A673 (cell line): ENCODE results near the gene CEACAM19. TPM values are rescaled to one million over a fixed set of nuclear protein-coding genes. Genes with fewer than 3 reads are reported as not detected.
"Not testable (repeated sequence)": the region's sequence is repeated elsewhere in the genome, so short reads cannot be mapped to it uniquely, and the experiment has no call there.

ENCODE experiments used
- BruUV-seq: library from RNA; stranded (reverse); fragments of 400-500 nt; replicated peaks from 2 replicates; lab custom pipeline; 2021; lab: Mats Ljungman, UMichigan
- CTCF ChIA-PET: fragments of 300-600 bp; sonication (Branson Sonifier 250); formaldehyde crosslinking; loops from one replicate; lab custom pipeline; 2022; ENCODE audit warnings: antibody characterized with exemption; lab: Charles Lee
- POLR2A ChIA-PET: fragments of 300-600 bp; sonication (Branson Sonifier 250); formaldehyde crosslinking; loops from one replicate; lab custom pipeline; 2022; ENCODE audit warnings: antibody characterized with exemption; ENCODE audit not compliant: low non-redundant PET; lab: Charles Lee
- DNase-seq: peaks from one replicate; pipeline ENCODE4 v3.0.0-alpha.2; 2015; ENCODE audit warnings: low spot score
- H3K27ac ChIP-seq: fragments of 200-600 bp; sonication (generic); 2 replicates; pipeline ENCODE4 v1.5.1; 2016; ENCODE audit warnings: mixed run types, low read depth, mild to moderate bottlenecking, mixed read lengths, antibody characterized with exemption, low read length; ENCODE audit not compliant: poor library complexity, severe bottlenecking
- H3K27me3 ChIP-seq: fragments of 200-600 bp; sonication (generic); replicated peaks from 2 replicates; pipeline ENCODE4 v1.6.1; 2017; ENCODE audit warnings: mixed run types, low read depth, mild to moderate bottlenecking, mixed read lengths, antibody characterized with exemption, low read length; ENCODE audit not compliant: insufficient read depth, poor library complexity
- H3K36me3 ChIP-seq: fragments of 200-600 bp; sonication (generic); 2 replicates; pipeline ENCODE4 v1.6.1; 2016; ENCODE audit warnings: mixed run types, mild to moderate bottlenecking, mixed read lengths, antibody characterized with exemption, low read length; ENCODE audit not compliant: insufficient read depth, poor library complexity, severe bottlenecking
- H3K4me1 ChIP-seq: fragments of 200-600 bp; sonication (generic); 2 replicates; pipeline ENCODE4 v1.6.1; 2017; ENCODE audit warnings: mixed run types, mild to moderate bottlenecking, mixed read lengths, antibody characterized with exemption, low read length; ENCODE audit not compliant: insufficient read depth, poor library complexity, severe bottlenecking
- H3K4me3 ChIP-seq: fragments of 200-600 bp; sonication (generic); 2 replicates; pipeline ENCODE4 v1.5.1; 2016; ENCODE audit warnings: low read depth, mixed run types, mild to moderate bottlenecking, mixed read lengths, low read length; ENCODE audit not compliant: poor library complexity, severe bottlenecking
- H3K9me3 ChIP-seq: fragments of 200-600 bp; sonication (generic); 2 replicates; pipeline ENCODE4 v1.6.1; 2016; ENCODE audit warnings: mixed run types, low read depth, mild to moderate bottlenecking, mixed read lengths, antibody characterized with exemption, low read length; ENCODE audit not compliant: poor library complexity, severe bottlenecking
- EZH2 ChIP-seq: fragments of 200-600 bp; sonication (generic); IDR thresholded peaks from 2 replicates; pipeline ENCODE4 v1.6.1; 2017; ENCODE audit warnings: borderline replicate concordance, low read depth, mild to moderate bottlenecking, mixed read lengths, antibody characterized with exemption, low read length; ENCODE audit not compliant: poor library complexity, severe bottlenecking
- intact Hi-C: fragments of 100-400 bp; cut with micrococcal nuclease; formaldehyde crosslinking; loops from one replicate; pipeline ENCODE4 v1.10.0; 2022; ENCODE audit not compliant: unreplicated experiment
- total RNA-seq: library from RNA; stranded (reverse); gene quantifications from 2 replicates; pipeline ENCODE4 v1.2.3, GENCODE V29; 2021
- TF ChIP-seq, protein P1 (sequence below): fragments of 300-800, 200-600 bp; sonication (generic); conservative IDR thresholded peaks from 2 replicates; pipeline ENCODE4 v1.5.1; 2017; ENCODE audit warnings: low read depth, mild to moderate bottlenecking, antibody characterized with exemption, low read length, moderate library complexity, mixed read lengths

CEACAM19 gene
- total RNA-seq, 1 experiment from 2014 or later = 2.5 TPM

DNA sequence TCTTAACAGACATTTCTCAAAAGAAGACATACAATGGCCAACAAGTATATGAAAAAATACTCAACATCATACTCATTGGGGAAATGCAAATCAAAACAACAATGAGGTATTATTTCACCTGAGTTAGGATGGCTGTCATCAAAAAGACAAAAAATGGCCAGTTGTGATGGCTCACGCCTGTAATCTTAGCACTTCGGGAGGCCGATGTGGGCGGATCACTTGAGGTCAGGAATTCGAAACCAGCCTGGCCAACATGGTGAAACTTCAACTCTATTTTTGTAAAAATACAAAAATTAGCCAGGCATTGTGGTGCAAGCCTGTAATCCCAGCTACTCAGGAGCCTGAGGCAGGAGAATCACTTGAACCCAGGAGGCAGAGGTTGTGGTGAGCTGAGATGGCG, 49.7 kb downstream of the CEACAM19 start:
- POLR2A ChIA-PET = no interaction called here
- H3K36me3 ChIP-seq = no peaks in the 10 kb centered on the region
- H3K4me3 ChIP-seq = no peak overlapping the region
- DNase-seq = no peak
- intact Hi-C loops = loop anchor here (5.0 kb wide), 1 partner anchor 231 kb away; no protein-coding TSS in a partner anchor
- no peak for TF ChIP-seq EZH2
- TF ChIP-seq, protein P1, sequence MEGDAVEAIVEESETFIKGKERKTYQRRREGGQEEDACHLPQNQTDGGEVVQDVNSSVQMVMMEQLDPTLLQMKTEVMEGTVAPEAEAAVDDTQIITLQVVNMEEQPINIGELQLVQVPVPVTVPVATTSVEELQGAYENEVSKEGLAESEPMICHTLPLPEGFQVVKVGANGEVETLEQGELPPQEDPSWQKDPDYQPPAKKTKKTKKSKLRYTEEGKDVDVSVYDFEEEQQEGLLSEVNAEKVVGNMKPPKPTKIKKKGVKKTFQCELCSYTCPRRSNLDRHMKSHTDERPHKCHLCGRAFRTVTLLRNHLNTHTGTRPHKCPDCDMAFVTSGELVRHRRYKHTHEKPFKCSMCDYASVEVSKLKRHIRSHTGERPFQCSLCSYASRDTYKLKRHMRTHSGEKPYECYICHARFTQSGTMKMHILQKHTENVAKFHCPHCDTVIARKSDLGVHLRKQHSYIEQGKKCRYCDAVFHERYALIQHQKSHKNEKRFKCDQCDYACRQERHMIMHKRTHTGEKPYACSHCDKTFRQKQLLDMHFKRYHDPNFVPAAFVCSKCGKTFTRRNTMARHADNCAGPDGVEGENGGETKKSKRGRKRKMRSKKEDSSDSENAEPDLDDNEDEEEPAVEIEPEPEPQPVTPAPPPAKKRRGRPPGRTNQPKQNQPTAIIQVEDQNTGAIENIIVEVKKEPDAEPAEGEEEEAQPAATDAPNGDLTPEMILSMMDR = no peak
- H3K9me3 ChIP-seq = no peaks in the 10 kb centered on the region
- no peak overlapping the region for H3K27ac ChIP-seq
- no peaks in the 10 kb centered on the region for H3K4me1 ChIP-seq
- BruUV-seq = no TSS peak
- CTCF ChIA-PET = interaction anchor here (0.7 to 1.2 kb wide), 2 partner anchors 35 to 50 kb away, joined by 4 read pairs; no protein-coding TSS in a partner anchor
- H3K27me3 ChIP-seq = no peaks in the 10 kb centered on the region

DNA sequence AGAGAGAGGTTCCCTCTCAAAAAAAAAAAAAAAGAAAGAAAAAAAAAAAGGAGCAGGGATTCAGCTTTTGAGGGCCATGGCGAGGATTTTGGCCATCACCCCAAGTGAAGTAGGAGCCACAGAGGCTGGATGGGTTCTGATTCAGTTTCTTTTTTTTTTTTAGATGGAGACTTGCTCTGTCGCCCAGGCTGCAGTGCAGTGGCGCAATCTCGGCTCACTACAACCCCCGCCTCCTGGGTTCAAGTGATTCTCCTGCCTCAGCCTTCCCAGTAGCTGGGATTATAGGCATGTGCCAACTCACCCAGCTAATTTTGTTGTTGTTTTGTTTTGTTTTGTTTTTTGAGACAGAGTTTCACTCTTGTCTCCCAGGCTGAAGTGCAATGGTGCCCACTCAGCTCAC, 50.1 kb downstream of the CEACAM19 start:
- H3K27me3 ChIP-seq, H3K36me3 ChIP-seq, H3K9me3 ChIP-seq, POLR2A ChIA-PET, H3K4me3 ChIP-seq, H3K4me1 ChIP-seq, BruUV-seq, H3K27ac ChIP-seq, DNase-seq: not testable (repeated sequence)
- CTCF ChIA-PET = interaction anchor here (0.7 kb wide), 1 partner anchor 35 kb away, joined by 4 read pairs; no protein-coding TSS in a partner anchor
- intact Hi-C loops = loop anchor here (5.0 kb wide), 1 partner anchor 231 kb away; no protein-coding TSS in a partner anchor

DNA sequence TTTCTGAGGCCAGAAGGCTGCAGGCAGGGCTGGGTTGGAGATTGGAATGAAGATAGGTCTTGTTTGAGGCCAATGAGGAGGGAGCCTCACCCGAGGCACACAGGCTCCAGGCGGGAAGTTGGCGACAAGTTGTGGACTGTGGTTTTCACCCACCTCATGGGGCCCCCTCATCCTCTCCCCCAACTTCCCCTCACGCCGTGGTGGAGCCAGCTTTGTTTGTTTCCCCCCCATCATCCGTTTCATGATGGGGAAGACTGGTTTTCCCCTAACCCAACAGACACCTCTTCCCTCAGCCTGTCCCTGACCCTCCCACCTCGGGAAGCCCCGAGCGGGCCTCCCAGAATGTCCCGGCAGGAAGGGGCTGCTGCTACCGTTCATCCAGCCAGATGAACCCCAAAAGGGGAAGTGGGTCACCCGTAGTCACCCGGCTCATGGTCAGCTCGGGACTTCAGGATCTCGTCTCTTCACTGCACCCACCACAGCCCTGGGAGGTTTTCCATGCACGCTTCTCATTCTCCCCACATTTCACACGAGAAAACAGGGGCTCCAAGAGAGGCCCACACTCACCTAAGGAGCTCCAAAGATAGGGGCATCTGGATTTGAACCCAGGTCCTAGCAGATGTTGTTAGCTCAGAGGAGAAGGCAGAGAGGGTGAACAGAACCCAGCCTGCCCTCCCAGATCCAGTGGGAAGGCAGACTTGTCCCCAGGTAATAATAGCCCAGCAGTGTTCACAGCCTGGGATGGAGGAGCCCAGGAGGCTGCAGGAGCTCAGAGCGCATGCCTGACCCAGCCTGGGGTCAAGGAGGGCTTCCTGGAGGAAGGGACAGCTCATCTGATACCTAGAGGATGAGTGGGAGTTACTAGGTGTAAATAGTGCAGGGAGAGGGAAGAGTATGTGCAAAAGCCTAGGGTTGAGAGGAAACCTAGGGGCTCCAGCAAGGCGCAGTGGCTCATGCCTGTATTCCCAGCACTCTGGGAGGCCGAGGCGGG, 51.1 kb downstream of the CEACAM19 start:
- BruUV-seq = no TSS peak

More for the DNA sequence above, 51.1 kb downstream of the CEACAM19 start:
- intact Hi-C loops = loop anchor here (5.0 kb wide), 1 partner anchor 230 kb away; no protein-coding TSS in a partner anchor
- H3K27me3 ChIP-seq = no peaks in the 10 kb centered on the region
- ChIA-PET POLR2A (no interaction called here), CTCF (interaction anchor here (0.6 to 3.4 kb wide), 3 partner anchors 41 to 52 kb away, joined by 3 to 122 read pairs (median 9); no protein-coding TSS in a partner anchor)
- H3K9me3 ChIP-seq = no peaks in the 10 kb centered on the region
- DNase-seq = no peak
- H3K27ac ChIP-seq = no peak overlapping the region
- H3K4me1 ChIP-seq = no peaks in the 10 kb centered on the region
- H3K4me3 ChIP-seq = no peak overlapping the region
- H3K36me3 ChIP-seq = no peaks in the 10 kb centered on the region
- TF ChIP-seq, protein P1 = no peak
- TF ChIP-seq EZH2 = no peak
